SK-MEL-5 (cell line): ENCODE data around the gene SPAG6. TPM values are rescaled to one million over a fixed set of nuclear protein-coding genes. Genes with fewer than 3 reads are reported as not detected.

Source experiments
- DNase-seq: peaks from one replicate; pipeline ENCODE4 v3.0.0-alpha.2; 2016; ENCODE audit warnings: low read depth, low spot score
- in situ Hi-C: cut with HindIII; loops from 2 replicates; pipeline ENCODE4 v1.10.0; 2016; ENCODE audit warnings: low sequenced_read_pairs, high pct_unique_total_duplicates, low pct_unique_long_range_greater_than_20kb
- total RNA-seq: library from RNA; depleted of rRNA; stranded (reverse); fragments of >200 nt; shearing (Covaris generic); gene quantifications from 2 replicates; pipeline ENCODE4 v1.2.3, GENCODE V29; 2014

Gene SPAG6
- total RNA-seq, 1 experiment from 2014 or later, result not detected

- no peak for DNase-seq
- in situ Hi-C loops, result no loop called here
Observed at GRCh38 chr10:22363305-22363704, 18.0 kb downstream of the SPAG6 start.

GRCh38 chr10:22364407-22365140 lies 19.3 kb downstream of the SPAG6 start:
- in situ Hi-C loops, result no loop called here
- no peak for DNase-seq

- in situ Hi-C loops, result no loop called here
- no peak for DNase-seq
Observed at GRCh38 chr10:22365233-22365632, 19.9 kb downstream of the SPAG6 start.

GRCh38 chr10:22365644-22366434 lies 20.5 kb downstream of the SPAG6 start:
- in situ Hi-C loops, result no loop called here

GRCh38 chr10:22366435-22366703 lies 21.1 kb downstream of the SPAG6 start:
- in situ Hi-C loops, result no loop called here

More at GRCh38 chr10:22365644-22366434, 20.5 kb downstream of the SPAG6 start:
- no peak for DNase-seq

GRCh38 chr10:22366771-22367170 lies 21.5 kb downstream of the SPAG6 start:
- no peak for DNase-seq
- in situ Hi-C loops, result no loop called here

More at GRCh38 chr10:22366435-22366703, 21.1 kb downstream of the SPAG6 start:
- DNase-seq, result no peak

- no peak for DNase-seq
- in situ Hi-C loops, result no loop called here
Observed at GRCh38 chr10:22367471-22367870, 22.2 kb downstream of the SPAG6 start.

GRCh38 chr10:22368402-22368801 lies 23.1 kb downstream of the SPAG6 start:
- in situ Hi-C loops, result no loop called here
- no peak for DNase-seq

GRCh38 chr10:22368981-22369380 lies 23.7 kb downstream of the SPAG6 start:
- in situ Hi-C loops, result no loop called here
- no peak for DNase-seq

- no peak for DNase-seq
Observed at GRCh38 chr10:22369434-22370072, 24.3 kb downstream of the SPAG6 start.

GRCh38 chr10:22370320-22370719 lies 25.0 kb downstream of the SPAG6 start:
- DNase-seq, result no peak
- in situ Hi-C loops, result no loop called here

More at GRCh38 chr10:22369434-22370072, 24.3 kb downstream of the SPAG6 start:
- in situ Hi-C loops, result no loop called here

- DNase-seq, result no peak
- in situ Hi-C loops, result no loop called here
Observed at GRCh38 chr10:22372298-22372697, 27.0 kb downstream of the SPAG6 start.

- DNase-seq, result peak; percentile 2
Observed at GRCh38 chr10:22372917-22373316, 27.6 kb downstream of the SPAG6 start.

GRCh38 chr10:22374489-22375126 lies 29.3 kb downstream of the SPAG6 start:
- DNase-seq, result no peak
- in situ Hi-C loops, result no loop called here

More at GRCh38 chr10:22372917-22373316, 27.6 kb downstream of the SPAG6 start:
- in situ Hi-C loops, result no loop called here

- in situ Hi-C loops, result no loop called here
Observed at GRCh38 chr10:22379059-22379458, 33.8 kb downstream of the SPAG6 start.

GRCh38 chr10:22381262-22381661 lies 36.0 kb downstream of the SPAG6 start:
- in situ Hi-C loops, result no loop called here
- DNase-seq, result no peak

More at GRCh38 chr10:22379059-22379458, 33.8 kb downstream of the SPAG6 start:
- DNase-seq, result no peak

GRCh38 chr10:22386503-22386902 lies 41.2 kb downstream of the SPAG6 start:
- DNase-seq, result no peak

More at GRCh38 chr10:22386503-22386902, 41.2 kb downstream of the SPAG6 start:
- in situ Hi-C loops, result no loop called here
